IPS DF 6.9 (cell line): Measurements from ENCODE around the gene MOSMO.
A peak's percentile ranks its signal among the peaks of the same experiment; 100 is the strongest.

Experiments
- DNase-seq: peaks from one replicate; pipeline ENCODE4 v3.0.0-alpha.2; 2013; ENCODE audit warnings: low read depth, low spot score
- H3K27ac ChIP-seq: one replicate; pipeline ENCODE4 v1.5.1; 2013; ENCODE audit warnings: low read length, control low read depth
- H3K27me3 ChIP-seq: 2 replicates; pipeline ENCODE4 v1.6.1; 2013; ENCODE audit warnings: mild to moderate bottlenecking, low read length; ENCODE audit not compliant: control insufficient read depth, insufficient read depth
- H3K36me3 ChIP-seq: 2 replicates; pipeline ENCODE4 v1.6.1; 2013; ENCODE audit warnings: low read length; ENCODE audit not compliant: control insufficient read depth, insufficient read depth
- H3K4me1 ChIP-seq: 2 replicates; pipeline ENCODE4 v1.6.1; 2013; ENCODE audit warnings: low read length; ENCODE audit not compliant: control insufficient read depth, insufficient read depth
- H3K4me3 ChIP-seq: 2 replicates; pipeline ENCODE4 v1.5.1; 2013; ENCODE audit warnings: mild to moderate bottlenecking, low read length
- H3K9me3 ChIP-seq: 2 replicates; pipeline ENCODE4 v1.6.1; 2013; ENCODE audit warnings: low read length, inconsistent platforms; ENCODE audit not compliant: control insufficient read depth, insufficient read depth
- WGBS: extraction: QIAGEN DNeasy Blood & Tissue Kit; methylation state at CpG from one replicate; pipeline ENCODE4 v1.1.7; 2013; ENCODE audit warnings: mixed read lengths, missing lambda C conversion rate; ENCODE audit not compliant: insufficient read length, insufficient coverage; 5-methylcytosine and 5-hydroxymethylcytosine counted together

Gene MOSMO

DNA sequence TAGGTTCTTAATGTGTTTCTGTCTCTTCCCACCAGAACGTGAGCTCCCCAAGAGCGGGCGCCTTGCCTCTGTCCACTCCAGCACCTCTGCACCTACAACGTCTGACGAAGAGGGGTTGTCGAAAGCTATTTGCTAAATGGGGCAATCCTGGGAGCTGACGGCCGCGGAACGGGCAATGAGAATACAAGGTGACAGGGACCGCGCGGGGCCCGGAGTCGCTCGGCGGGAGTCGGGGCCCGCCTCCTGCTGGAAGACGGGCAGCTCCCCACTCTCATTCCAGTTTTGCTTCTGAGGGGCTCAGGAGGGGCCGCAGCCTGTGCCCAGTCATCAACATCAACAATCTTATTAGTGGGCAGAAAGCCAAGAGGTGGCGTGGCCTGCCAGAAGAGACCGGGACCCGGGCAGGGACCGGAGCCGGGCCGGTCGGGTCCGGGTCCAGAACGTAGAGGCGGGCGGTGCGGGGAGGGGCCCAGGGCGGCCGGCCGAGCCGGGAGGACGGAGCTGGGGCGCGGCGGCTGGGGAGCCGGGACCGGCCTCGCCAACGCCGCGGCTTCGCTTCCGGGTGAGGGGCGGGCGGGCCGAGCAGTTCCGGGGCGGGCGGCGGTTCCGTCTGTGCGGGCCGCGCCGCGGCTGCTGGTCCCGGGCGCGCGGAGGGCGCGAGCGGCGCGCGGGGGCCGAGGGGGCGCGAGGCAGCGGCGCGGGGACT lies at the start of gene MOSMO:
Gene MOSMO (plus strand): TSS at position 603 of the 706 bp plus-strand sequence. CDS start 191 bp downstream, outside the sequence.
- Histone ChIP-seq H3K9me3 (no peaks in the 10 kb centered on the region), H3K4me3 (peak within 1 kb of the TSS; percentile 96), H3K36me3 (no peaks in the 10 kb centered on the region), H3K27ac (no peak within 1 kb of the TSS), H3K27me3 (no peaks in the 10 kb centered on the region), H3K4me1 (no peaks in the 10 kb centered on the region; the same call in 1 of the 2 replicates)
- DNase-seq, result no peak
- no CpG with 5 or more reads among the region's 78 CpGs for WGBS

- H3K4me3 ChIP-seq, result no peak overlapping the region
- H3K4me1 ChIP-seq, result no peaks in the 10 kb centered on the region
- no peak for DNase-seq
- no peaks in the 10 kb centered on the region for H3K27me3 ChIP-seq
- no peak overlapping the region for H3K27ac ChIP-seq
- no peaks in the 10 kb centered on the region for H3K9me3 ChIP-seq
- 100% methylated on average over 1 of the region's 3 CpGs for WGBS
- H3K36me3 ChIP-seq, result peaks cover 23% of the 10 kb centered on the region; the same call in 1 of the 2 replicates
These were observed 48.9 kb upstream of the MOSMO start for GRCh38 chr16:21959050-21959449.

DNA sequence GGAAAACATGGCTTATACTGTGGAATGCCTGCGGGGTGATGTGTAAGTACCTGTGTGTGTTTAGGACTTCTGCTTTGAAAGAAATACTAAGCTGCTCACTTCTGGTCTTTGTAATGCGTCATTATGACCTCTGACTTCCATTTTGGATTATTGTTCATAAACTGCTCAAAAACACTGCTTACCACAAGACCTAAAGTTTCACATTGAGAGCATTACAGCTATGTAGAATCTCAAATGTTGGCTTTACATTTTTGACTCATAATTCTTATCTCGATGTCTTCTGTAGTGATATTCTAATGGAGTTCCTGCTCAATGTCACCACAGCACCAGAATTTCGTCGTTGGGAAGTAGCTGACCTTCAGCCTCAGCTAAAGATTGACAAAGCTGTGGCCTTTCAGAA lies 45.4 kb upstream of the MOSMO start:
- Histone ChIP-seq H3K9me3 (no peaks in the 10 kb centered on the region), H3K4me1 (no peaks in the 10 kb centered on the region), H3K27ac (no peak overlapping the region), H3K27me3 (no peaks in the 10 kb centered on the region), H3K4me3 (no peak overlapping the region), H3K36me3 (peaks cover 31% of the 10 kb centered on the region; the same call in 1 of the 2 replicates)
- WGBS, result no CpG with 5 or more reads among the region's 5 CpGs
- DNase-seq, result no peak

DNA sequence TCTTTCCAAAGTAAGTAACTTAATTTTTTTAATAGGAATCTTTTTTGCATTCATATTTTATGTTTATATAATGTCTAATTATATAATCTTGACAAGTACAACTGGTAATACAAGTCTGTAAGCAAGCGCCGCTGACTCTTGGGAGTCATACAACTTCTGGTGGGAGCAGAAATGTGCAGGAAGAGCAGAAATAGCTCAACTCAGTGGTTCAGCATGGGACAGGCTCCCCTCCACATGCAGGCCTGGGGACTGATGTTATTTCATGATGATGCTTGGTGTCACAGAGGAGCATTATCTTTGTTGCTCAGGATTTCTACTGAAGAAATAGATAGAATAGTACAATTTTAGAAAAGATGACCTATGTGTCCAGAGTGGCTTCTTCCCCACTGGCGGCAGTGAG lies 44.0 kb upstream of the MOSMO start:
- Histone ChIP-seq H3K27me3 (no peaks in the 10 kb centered on the region), H3K4me3 (no peak overlapping the region), H3K9me3 (no peaks in the 10 kb centered on the region), H3K4me1 (no peaks in the 10 kb centered on the region), H3K36me3 (peaks cover 26% of the 10 kb centered on the region; the same call in 1 of the 2 replicates), H3K27ac (no peak overlapping the region)
- WGBS, result no CpG with 5 or more reads among the region's 3 CpGs
- no peak for DNase-seq

- H3K27ac ChIP-seq, result no peak overlapping the region
- H3K4me1 ChIP-seq, result no peaks in the 10 kb centered on the region
- H3K27me3 ChIP-seq, result no peaks in the 10 kb centered on the region
- no CpG with 5 or more reads among the region's 6 CpGs for WGBS
- peaks cover 24% of the 10 kb centered on the region; the same call in 1 of the 2 replicates for H3K36me3 ChIP-seq
- no peak overlapping the region for H3K4me3 ChIP-seq
- no peaks in the 10 kb centered on the region for H3K9me3 ChIP-seq
- no peak for DNase-seq
These were observed 43.6 kb upstream of the MOSMO start for GRCh38 chr16:21964353-21964752.

- H3K36me3 ChIP-seq, result peaks cover 15% of the 10 kb centered on the region; the same call in 1 of the 2 replicates
- H3K4me1 ChIP-seq, result no peaks in the 10 kb centered on the region
- no peak overlapping the region for H3K4me3 ChIP-seq
- no peak for DNase-seq
- WGBS, result no CpG with 5 or more reads among the region's 4 CpGs
- H3K27ac ChIP-seq, result no peak overlapping the region
- H3K9me3 ChIP-seq, result no peaks in the 10 kb centered on the region
- H3K27me3 ChIP-seq, result no peaks in the 10 kb centered on the region
These were observed 36.1 kb upstream of the MOSMO start for GRCh38 chr16:21971856-21972255.

GRCh38 chr16:21973945-21974344 lies 34.0 kb upstream of the MOSMO start:
- Histone ChIP-seq H3K4me3 (no peak overlapping the region), H3K9me3 (no peaks in the 10 kb centered on the region), H3K4me1 (no peaks in the 10 kb centered on the region), H3K27ac (no peak overlapping the region), H3K27me3 (no peaks in the 10 kb centered on the region), H3K36me3 (peaks cover 21% of the 10 kb centered on the region; the same call in 1 of the 2 replicates)
- no peak for DNase-seq
- no CpG with 5 or more reads among the region's 2 CpGs for WGBS

- no peak for DNase-seq
- H3K27me3 ChIP-seq, result no peaks in the 10 kb centered on the region
- no peak overlapping the region for H3K27ac ChIP-seq
- no peaks in the 10 kb centered on the region for H3K4me1 ChIP-seq
- no peaks in the 10 kb centered on the region for H3K9me3 ChIP-seq
- H3K36me3 ChIP-seq, result peaks cover 29% of the 10 kb centered on the region; the same call in 1 of the 2 replicates
- H3K4me3 ChIP-seq, result no peak overlapping the region
- no CpG with 5 or more reads among the region's 4 CpGs for WGBS
These were observed 27.9 kb upstream of the MOSMO start for GRCh38 chr16:21980032-21980431.

DNA sequence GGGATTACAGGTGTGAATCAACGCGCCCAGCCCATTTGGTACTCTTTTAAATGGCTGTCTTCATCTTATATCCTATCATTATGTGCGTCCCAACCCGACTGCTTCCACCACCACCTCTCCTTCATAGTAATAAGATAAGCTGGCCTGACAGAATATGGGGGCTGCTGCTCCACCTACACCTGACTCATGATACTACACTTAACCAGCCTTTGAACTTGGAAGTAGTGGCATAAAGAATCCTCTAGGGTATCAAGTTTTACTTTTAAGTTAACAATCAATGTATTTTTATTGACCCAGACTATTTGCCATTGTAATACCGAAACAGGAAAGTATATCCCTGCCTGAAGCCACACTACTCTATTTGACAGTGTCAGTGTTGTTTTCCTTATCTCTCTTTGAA lies 25.8 kb upstream of the MOSMO start:
- no peak overlapping the region for H3K27ac ChIP-seq
- peaks cover 25% of the 10 kb centered on the region; the same call in 1 of the 2 replicates for H3K36me3 ChIP-seq
- no peaks in the 10 kb centered on the region for H3K9me3 ChIP-seq
- H3K4me3 ChIP-seq, result no peak overlapping the region
- WGBS, result no CpG with 5 or more reads among the region's 5 CpGs
- no peak for DNase-seq
- H3K4me1 ChIP-seq, result no peaks in the 10 kb centered on the region
- H3K27me3 ChIP-seq, result no peaks in the 10 kb centered on the region

DNA sequence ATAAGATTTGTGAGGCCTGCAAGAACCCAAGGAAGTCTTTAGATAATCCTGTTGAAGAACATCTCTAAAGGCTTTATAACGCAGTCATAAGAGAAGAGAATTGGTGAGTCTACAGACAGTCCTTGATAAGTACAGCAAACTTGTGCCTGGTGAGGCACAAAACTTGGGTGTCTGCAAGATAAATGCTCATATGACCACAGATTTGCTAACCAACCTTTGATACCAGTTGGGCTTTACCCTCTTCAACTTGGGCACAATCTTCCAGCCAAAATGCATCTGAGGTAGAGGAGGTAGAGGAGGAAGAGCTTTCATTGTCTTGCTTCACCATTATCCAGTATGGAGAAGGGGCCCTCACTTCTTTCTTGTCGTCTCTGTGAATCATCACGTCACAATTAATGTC lies 23.8 kb upstream of the MOSMO start:
- Histone ChIP-seq H3K27me3 (no peaks in the 10 kb centered on the region), H3K27ac (no peak overlapping the region), H3K9me3 (no peaks in the 10 kb centered on the region), H3K4me3 (no peak overlapping the region), H3K4me1 (no peaks in the 10 kb centered on the region), H3K36me3 (peaks cover 18% of the 10 kb centered on the region; the same call in 1 of the 2 replicates)
- no peak for DNase-seq
- no CpG with 5 or more reads among the region's 3 CpGs for WGBS

GRCh38 chr16:21985524-21985923 lies 22.4 kb upstream of the MOSMO start:
- H3K36me3 ChIP-seq, result peaks cover 9% of the 10 kb centered on the region; the same call in 1 of the 2 replicates
- H3K4me1 ChIP-seq, result no peaks in the 10 kb centered on the region
- H3K27ac ChIP-seq, result no peak overlapping the region
- no peak for DNase-seq
- no peaks in the 10 kb centered on the region for H3K27me3 ChIP-seq
- H3K4me3 ChIP-seq, result no peak overlapping the region
- H3K9me3 ChIP-seq, result no peaks in the 10 kb centered on the region
